ENCODE data around the gene CHRNA4.

Gene CHRNA4

DNA sequence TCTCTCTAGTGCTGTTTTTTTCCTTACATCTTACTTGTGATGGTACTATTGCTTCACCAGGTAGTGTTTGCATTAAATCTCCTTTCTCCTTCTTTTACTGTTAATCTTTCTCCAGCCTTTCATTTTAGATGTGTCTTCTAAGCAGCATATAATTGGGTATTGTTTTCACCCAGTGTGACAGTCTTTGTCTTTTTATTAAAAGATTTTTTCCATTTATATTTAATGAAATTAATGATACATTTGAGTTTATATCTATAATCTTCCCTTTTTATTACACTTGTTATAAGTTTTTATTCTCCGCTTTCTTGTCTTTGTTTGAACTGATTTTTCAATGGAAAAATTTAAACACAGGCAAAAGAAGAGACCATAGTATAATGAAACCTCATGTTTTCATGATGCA is 59.5 kb downstream of the CHRNA4 start:
- Histone ChIP-seq H2AFZ (ENCODE audit: low read depth) (no peak overlapping the region), H3K27me3 (ENCODE audit: insufficient read depth, low read depth) (peaks cover 81% of the 10 kb centered on the region)

GRCh38 chr20:63298731-63299312 is 62.3 kb downstream of the CHRNA4 start:
- Histone ChIP-seq H3K27me3 (ENCODE audit: insufficient read depth, low read depth) (peaks cover 88% of the 10 kb centered on the region), H4K20me1 (ENCODE audit: insufficient read depth) (no peaks in the 10 kb centered on the region), H2AFZ (ENCODE audit: low read depth) (no peak overlapping the region), H3K4me2 (no peak overlapping the region), H3K27ac (no peak overlapping the region), H3K79me2 (ENCODE audit: insufficient read depth, low read depth) (no peaks in the 10 kb centered on the region), H3K4me1 (ENCODE audit: low read depth, poor library complexity, severe bottlenecking) (no peaks in the 10 kb centered on the region), H3K36me3 (ENCODE audit: insufficient read depth) (no peaks in the 10 kb centered on the region), H3K9ac (no peak overlapping the region), H3K4me3 (IDR thresholded peaks at IDR 0.05; ENCODE audit: insufficient read depth, low read depth, low read length) (no peak overlapping the region)
- TF ChIP-seq CTCF (conservative IDR thresholded peaks at IDR 0.05; ENCODE audit: low read depth, low read length), result no peak

More for the DNA sequence above, 59.5 kb downstream of the CHRNA4 start:
- Histone ChIP-seq H3K4me1 (ENCODE audit: low read depth, poor library complexity, severe bottlenecking) (no peaks in the 10 kb centered on the region), H3K4me3 (IDR thresholded peaks at IDR 0.05; ENCODE audit: insufficient read depth, low read depth, low read length) (no peak overlapping the region), H3K36me3 (ENCODE audit: insufficient read depth) (no peaks in the 10 kb centered on the region), H3K9ac (no peak overlapping the region), H3K4me2 (no peak overlapping the region), H3K79me2 (ENCODE audit: insufficient read depth, low read depth) (no peaks in the 10 kb centered on the region), H3K27ac (no peak overlapping the region), H4K20me1 (ENCODE audit: insufficient read depth) (no peaks in the 10 kb centered on the region)
- TF ChIP-seq CTCF (conservative IDR thresholded peaks at IDR 0.05; ENCODE audit: low read depth, low read length), result no peak

- H2AFZ ChIP-seq (ENCODE audit: low read depth), result no peak overlapping the region
- no peak overlapping the region for H3K27ac ChIP-seq
- H4K20me1 ChIP-seq (ENCODE audit: insufficient read depth), result no peaks in the 10 kb centered on the region
- H3K36me3 ChIP-seq (ENCODE audit: insufficient read depth), result no peaks in the 10 kb centered on the region
- peaks cover 97% of the 10 kb centered on the region for H3K27me3 ChIP-seq (ENCODE audit: insufficient read depth, low read depth)
- H3K9ac ChIP-seq, result no peak overlapping the region
- no peak overlapping the region for H3K4me3 ChIP-seq (IDR thresholded peaks at IDR 0.05; ENCODE audit: insufficient read depth, low read depth, low read length)
- no peak overlapping the region for H3K4me2 ChIP-seq
- no peaks in the 10 kb centered on the region for H3K79me2 ChIP-seq (ENCODE audit: insufficient read depth, low read depth)
- TF ChIP-seq CTCF (conservative IDR thresholded peaks at IDR 0.05; ENCODE audit: low read depth, low read length), result no peak
- H3K4me1 ChIP-seq (ENCODE audit: low read depth, poor library complexity, severe bottlenecking), result no peaks in the 10 kb centered on the region
Measured at GRCh38 chr20:63297796-63298572, 63.2 kb downstream of the CHRNA4 start.

- no peak overlapping the region for H3K27ac ChIP-seq
- no peaks in the 10 kb centered on the region for H3K4me1 ChIP-seq (ENCODE audit: low read depth, poor library complexity, severe bottlenecking)
- peaks cover 98% of the 10 kb centered on the region for H3K27me3 ChIP-seq (ENCODE audit: insufficient read depth, low read depth)
- H3K79me2 ChIP-seq (ENCODE audit: insufficient read depth, low read depth), result no peaks in the 10 kb centered on the region
- no peak overlapping the region for H2AFZ ChIP-seq (ENCODE audit: low read depth)
- H3K4me3 ChIP-seq (IDR thresholded peaks at IDR 0.05; ENCODE audit: insufficient read depth, low read depth, low read length), result no peak overlapping the region
- no peaks in the 10 kb centered on the region for H4K20me1 ChIP-seq (ENCODE audit: insufficient read depth)
- no peak overlapping the region for H3K4me2 ChIP-seq
- no peak for TF ChIP-seq CTCF (conservative IDR thresholded peaks at IDR 0.05; ENCODE audit: low read depth, low read length)
- H3K9ac ChIP-seq, result no peak overlapping the region
- H3K36me3 ChIP-seq (ENCODE audit: insufficient read depth), result no peaks in the 10 kb centered on the region
Measured at GRCh38 chr20:63297371-63297781, 63.8 kb downstream of the CHRNA4 start.
